NCI-H510A (cell line): Measurements from ENCODE around the gene ATP7A.

Source experiments
- DNase-seq: peaks from one replicate; lab custom pipeline; 2025; lab: John Stamatoyannopoulos, UW

ATP7A gene

GRCh38 chrX:77945910-77946545 lies 35.5 kb downstream of the ATP7A start:
- no peak for DNase-seq

DNA sequence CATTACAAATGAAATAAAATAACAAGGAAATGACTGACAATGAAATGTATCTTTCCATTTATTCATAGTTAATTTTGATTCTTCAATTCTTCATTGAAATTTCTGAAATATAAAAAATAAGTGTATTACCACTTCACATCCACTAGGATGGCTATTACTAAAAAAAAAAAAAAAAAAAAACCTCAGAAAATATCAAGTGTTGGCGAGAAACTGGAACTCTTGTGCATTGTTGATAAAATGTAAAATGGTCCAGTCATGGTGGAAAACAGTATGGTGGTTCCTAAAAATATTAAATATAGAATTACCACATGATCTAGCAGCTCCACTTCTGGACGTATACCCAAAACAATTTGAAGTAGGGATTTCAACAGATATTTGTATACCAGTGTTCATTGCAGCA lies 36.1 kb downstream of the ATP7A start:
- no peak for DNase-seq

GRCh38 chrX:77949840-77950239 lies 39.3 kb downstream of the ATP7A start:
- DNase-seq = no peak

GRCh38 chrX:77952173-77952572 lies 41.7 kb downstream of the ATP7A start:
- DNase-seq = no peak

- DNase-seq = no peak
Measured at GRCh38 chrX:77953302-77953701, 42.8 kb downstream of the ATP7A start.

- no peak for DNase-seq
Measured at GRCh38 chrX:77953708-77954107, 43.2 kb downstream of the ATP7A start.

DNA sequence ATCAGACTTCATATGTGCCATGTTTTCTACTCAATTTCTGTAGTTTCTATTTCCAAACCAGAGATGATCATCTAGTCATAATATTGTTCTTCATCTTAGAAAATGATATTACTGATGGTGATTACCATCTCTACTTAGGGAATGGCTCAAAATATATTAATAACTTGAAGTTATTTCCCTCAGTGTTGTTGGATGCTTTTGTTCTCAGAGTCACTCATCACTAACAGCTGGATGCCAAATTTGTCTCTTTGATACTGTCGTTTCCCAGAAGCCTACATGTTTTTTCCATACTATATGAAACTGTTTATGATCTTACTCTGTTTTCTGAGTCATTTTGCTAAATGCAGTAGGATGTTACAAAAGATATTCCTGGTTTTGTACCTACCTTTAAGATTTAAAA lies 50.1 kb downstream of the ATP7A start:
- DNase-seq = no peak

- DNase-seq = no peak
Measured at GRCh38 chrX:77961063-77961462, 50.6 kb downstream of the ATP7A start.

DNA sequence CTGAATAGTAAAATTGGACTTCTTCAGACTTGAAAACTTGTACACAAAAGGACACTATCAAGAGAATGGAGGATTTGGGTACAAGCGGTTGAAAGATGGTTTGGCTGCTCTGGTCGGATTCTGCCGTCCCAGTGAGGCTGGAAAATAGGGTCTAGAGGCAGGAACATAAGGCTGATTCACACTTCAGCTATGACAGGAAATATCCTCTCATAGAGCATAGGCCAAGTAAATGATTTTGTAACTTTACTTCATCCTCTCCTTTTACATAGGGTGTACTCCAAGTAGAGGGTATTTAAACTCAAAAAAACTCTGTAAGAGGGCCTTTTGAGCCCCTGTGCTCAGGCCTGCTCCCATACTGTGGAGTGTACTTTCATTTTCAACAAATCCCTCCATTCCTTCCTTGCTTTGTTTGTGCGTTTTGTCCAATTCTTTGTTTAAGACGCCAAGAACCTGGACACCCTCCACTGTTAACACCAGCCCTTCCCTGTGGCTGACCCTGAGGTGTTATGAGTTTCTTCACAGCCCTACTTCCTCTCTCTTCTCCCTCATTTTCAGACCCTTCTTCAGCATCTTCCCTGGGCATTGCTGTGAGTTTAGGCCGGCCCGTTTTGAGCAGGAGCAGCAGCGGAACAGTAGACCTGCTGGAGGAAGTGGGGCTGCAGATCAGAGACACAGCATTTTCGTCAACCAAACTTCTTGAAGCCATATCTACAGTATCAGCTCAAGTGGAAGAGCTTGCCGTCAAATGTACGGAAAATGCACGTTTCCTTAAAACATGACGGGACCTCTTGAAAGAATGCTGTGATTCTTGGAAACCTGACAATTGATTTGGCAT lies 51.8 kb downstream of the ATP7A start:
- no peak for DNase-seq

DNA sequence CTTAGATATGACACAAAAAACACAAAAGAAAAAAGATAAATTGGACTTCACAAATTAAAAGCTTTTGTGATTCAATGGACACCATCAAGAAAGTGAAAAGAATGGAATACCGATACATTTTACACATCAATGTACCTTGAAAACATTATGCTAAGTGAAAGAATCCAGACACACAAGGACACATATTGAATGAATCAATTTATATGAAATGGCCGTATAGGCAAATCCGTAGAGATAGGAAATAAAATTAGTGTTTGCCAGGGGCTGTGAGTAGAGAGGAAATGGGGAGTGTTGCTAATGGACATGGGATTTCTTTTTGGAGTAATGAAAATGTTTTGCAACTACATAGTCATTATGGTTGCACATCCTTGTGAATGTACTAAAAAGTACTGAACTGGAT lies 55.9 kb downstream of the ATP7A start:
- no peak for DNase-seq

GRCh38 chrX:77967631-77968030 lies 57.1 kb downstream of the ATP7A start:
- DNase-seq = no peak

- DNase-seq = no peak
Measured at GRCh38 chrX:77969538-77969937, 59.0 kb downstream of the ATP7A start, which contains the start of gene PGAM4. TSS of gene PGAM4 (minus strand) at chrX:77969638. CDS start at chrX:77969638, 0 bp downstream.

DNA sequence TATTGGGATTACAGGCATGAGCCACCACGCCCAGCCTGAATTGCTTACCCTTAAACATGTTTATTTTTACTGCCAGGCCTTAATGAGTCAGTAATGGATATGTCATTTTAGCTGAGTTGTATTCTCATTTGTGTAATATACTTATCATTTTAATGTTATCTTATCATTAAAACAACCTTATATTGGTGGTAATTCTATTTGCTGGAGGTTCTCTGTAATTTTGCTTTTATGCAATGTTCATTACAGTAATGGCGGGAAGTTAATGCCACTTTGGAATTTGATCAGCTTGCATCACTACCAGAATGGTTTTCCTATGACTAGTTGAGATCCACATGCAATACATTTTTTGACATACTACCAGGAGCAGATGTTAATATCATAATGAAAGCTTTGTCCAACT lies 65.3 kb downstream of the ATP7A start:
- no peak for DNase-seq

DNA sequence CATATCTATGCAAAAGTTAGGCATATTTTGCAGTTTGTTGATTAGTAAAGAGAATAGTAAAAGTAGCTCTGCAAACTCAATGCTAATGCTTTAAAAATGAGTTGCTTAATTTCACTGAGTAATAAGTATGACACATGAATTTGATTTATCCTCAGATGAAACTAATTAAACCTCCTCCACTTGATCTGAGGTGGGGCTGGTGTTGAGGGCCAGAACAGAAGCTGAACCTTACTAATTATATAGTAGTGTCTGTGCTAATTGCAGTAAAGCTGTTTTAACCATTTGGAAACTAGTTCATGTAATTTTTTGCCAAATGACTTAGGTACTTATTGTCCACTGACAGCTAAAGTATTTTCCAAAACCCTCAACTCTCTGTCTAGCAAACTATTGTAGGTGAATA lies 66.6 kb downstream of the ATP7A start:
- no peak for DNase-seq

- DNase-seq = no peak
Measured at GRCh38 chrX:77977518-77977917, 67.0 kb downstream of the ATP7A start.

DNA sequence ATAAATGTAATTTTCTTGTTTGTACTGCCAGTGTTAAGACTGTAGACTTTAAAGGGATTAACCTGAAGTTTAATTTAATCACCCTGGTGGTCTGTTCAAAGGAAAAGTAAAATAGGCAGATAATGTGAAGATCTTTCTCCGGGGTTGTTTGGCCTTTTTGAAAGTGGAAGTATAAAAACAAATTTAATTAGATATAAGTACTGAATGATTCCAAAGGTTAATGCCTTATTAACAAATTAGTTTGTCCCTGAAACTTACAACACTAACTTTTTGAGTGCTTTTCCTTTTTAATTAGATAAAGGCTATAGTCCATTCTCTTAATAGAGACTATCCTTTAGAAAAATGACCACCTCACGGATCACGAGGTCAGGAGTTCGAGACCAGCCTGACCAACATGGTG lies 69.4 kb downstream of the ATP7A start:
- DNase-seq = no peak

- no peak for DNase-seq
Measured at GRCh38 chrX:78011846-78012245, 101.4 kb downstream of the ATP7A start.

GRCh38 chrX:78019586-78020483 lies 109.3 kb downstream of the ATP7A start:
- no peak for DNase-seq

GRCh38 chrX:78024349-78025059 lies 114.0 kb downstream of the ATP7A start:
- no peak for DNase-seq

- no peak for DNase-seq
Measured at GRCh38 chrX:78027798-78028197, 117.3 kb downstream of the ATP7A start.

GRCh38 chrX:78029663-78030062 lies 119.2 kb downstream of the ATP7A start:
- DNase-seq = no peak

- no peak for DNase-seq
Measured at GRCh38 chrX:78035061-78035460, 124.6 kb downstream of the ATP7A start.
